Choroid plexus epithelial cell (primary cell): Measurements from ENCODE around the gene GCSAM.
A peak's percentile ranks its signal among the peaks of the same experiment; 100 is the strongest.
"Not testable (repeated sequence)": the region's sequence is repeated elsewhere in the genome, so short reads cannot be mapped to it uniquely, and the experiment has no call there.

Source experiments
- DNase-seq: peaks from one replicate; pipeline ENCODE4 v3.0.0-alpha.2; 2010; ENCODE audit warnings: low read depth
- H3K4me3 ChIP-seq: 2 replicates; pipeline ENCODE4 v1.5.1; 2011; ENCODE audit warnings: low read depth, mild to moderate bottlenecking, control low read depth, low read length, moderate library complexity
- TF ChIP-seq, protein P1 (sequence below): conservative IDR thresholded peaks from 2 replicates; pipeline ENCODE4 v1.5.1; 2011; ENCODE audit warnings: low read depth, mild to moderate bottlenecking, control low read depth, inconsistent platforms, low read length, moderate library complexity

Gene GCSAM

DNA sequence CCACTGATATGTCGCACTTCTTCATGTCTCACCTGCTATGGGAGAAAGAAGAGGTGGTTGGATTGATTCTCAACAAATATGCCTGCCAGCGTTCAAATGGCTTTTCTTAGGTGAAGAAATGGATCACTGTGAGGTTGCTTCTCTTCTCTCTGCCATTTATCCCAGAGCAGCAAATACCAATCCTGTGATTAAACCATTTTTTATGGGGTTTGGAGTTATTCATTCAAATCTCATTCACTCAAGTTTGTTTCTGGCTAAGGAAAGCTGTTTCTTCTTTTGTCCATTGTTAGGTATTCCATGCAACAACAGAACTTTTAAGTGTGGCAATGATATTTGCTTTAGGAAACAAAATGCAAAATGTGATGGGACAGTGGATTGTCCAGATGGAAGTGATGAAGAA lies 59.0 kb downstream of the GCSAM start:
- TF ChIP-seq, protein P1, sequence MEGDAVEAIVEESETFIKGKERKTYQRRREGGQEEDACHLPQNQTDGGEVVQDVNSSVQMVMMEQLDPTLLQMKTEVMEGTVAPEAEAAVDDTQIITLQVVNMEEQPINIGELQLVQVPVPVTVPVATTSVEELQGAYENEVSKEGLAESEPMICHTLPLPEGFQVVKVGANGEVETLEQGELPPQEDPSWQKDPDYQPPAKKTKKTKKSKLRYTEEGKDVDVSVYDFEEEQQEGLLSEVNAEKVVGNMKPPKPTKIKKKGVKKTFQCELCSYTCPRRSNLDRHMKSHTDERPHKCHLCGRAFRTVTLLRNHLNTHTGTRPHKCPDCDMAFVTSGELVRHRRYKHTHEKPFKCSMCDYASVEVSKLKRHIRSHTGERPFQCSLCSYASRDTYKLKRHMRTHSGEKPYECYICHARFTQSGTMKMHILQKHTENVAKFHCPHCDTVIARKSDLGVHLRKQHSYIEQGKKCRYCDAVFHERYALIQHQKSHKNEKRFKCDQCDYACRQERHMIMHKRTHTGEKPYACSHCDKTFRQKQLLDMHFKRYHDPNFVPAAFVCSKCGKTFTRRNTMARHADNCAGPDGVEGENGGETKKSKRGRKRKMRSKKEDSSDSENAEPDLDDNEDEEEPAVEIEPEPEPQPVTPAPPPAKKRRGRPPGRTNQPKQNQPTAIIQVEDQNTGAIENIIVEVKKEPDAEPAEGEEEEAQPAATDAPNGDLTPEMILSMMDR: no peak
- no peak overlapping the region for H3K4me3 ChIP-seq
- DNase-seq: peak; percentile 18

DNA sequence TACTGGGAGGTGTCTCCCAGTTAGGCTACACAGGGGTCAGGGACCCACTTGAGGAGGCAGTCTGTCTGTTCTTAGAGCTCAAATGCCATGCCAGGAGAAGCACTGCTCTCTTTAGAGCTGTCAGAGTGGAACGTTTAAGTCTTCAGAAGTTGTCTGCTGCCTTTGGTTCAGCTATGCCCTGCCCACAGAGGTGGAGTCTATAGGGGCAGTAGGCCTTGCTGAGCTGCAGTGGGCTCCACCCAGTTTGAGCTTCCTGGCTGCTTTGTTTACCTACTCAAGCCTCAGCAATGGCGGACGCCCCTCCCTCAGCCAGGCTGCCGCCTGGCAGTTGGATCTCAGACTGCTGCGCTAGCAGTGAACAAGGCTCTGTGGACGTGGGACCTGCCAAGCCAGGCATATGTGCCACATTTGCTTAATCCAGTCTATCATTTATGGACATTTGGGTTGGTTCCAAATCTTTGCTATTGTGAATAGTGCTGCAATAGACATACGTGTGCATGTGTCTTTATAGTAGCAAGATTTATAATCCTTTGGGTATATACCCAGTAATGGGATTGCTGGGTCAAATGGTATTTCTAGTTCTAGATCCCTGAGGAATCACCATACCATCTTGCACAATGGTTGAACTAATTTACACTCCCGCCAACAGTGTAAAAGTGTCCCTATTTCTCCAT lies 60.5 kb downstream of the GCSAM start:
- DNase-seq, H3K4me3 ChIP-seq: not testable (repeated sequence)
